OCI-LY3 (cell line): ENCODE data around the gene HLA-DQA2.

Experiments used
- EZH2phosphoT487 ChIP-seq: fragments of 200-600 bp; shearing (Covaris generic); IDR thresholded peaks from 2 replicates; pipeline ENCODE4 v1.6.1; 2018; ENCODE audit warnings: antibody characterized with exemption, mixed run types, low read depth
- TF ChIP-seq, protein P1 (sequence below): fragments of 200-600, 300-600 bp; sonication (generic); IDR thresholded peaks from 2 replicates; pipeline ENCODE4 v1.5.1; 2014; ENCODE audit warnings: antibody characterized with exemption, low read length, low read depth

DNA sequence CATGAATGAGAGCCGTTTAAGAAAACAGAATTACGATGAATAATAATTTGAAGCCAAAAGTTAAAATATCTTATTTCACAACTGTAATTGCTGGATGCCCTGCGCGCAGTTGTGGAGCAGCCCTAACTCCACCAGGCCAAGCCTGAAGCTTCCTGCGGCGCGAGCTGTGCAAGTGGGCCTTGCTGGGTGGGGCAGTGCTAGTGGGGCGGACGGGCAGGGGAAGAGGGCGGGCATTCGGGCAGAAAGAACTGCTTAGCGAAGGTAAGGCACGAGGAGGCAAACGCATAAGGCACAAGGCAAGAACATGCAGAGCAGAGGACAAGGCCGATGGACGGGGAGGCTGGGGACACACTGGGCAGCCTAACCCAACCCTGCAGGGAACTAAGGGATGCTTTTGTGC lies 19.9 kb downstream of the HLA-DQA2 start:
- no peak for TF ChIP-seq EZH2phosphoT487
- TF ChIP-seq, protein P1, sequence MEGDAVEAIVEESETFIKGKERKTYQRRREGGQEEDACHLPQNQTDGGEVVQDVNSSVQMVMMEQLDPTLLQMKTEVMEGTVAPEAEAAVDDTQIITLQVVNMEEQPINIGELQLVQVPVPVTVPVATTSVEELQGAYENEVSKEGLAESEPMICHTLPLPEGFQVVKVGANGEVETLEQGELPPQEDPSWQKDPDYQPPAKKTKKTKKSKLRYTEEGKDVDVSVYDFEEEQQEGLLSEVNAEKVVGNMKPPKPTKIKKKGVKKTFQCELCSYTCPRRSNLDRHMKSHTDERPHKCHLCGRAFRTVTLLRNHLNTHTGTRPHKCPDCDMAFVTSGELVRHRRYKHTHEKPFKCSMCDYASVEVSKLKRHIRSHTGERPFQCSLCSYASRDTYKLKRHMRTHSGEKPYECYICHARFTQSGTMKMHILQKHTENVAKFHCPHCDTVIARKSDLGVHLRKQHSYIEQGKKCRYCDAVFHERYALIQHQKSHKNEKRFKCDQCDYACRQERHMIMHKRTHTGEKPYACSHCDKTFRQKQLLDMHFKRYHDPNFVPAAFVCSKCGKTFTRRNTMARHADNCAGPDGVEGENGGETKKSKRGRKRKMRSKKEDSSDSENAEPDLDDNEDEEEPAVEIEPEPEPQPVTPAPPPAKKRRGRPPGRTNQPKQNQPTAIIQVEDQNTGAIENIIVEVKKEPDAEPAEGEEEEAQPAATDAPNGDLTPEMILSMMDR: no peak
